HTERT RPE-1 (cell line): ENCODE results near the gene MAD1L1.
"Not testable (repeated sequence)": the region's sequence is repeated elsewhere in the genome, so short reads cannot be mapped to it uniquely, and the experiment has no call there.

Experiments
- in situ Hi-C: fragments of 300-500 bp; cut with MboI; formaldehyde crosslinking; loops from 4 replicates; pipeline ENCODE4 v1.14.3; 2020; ENCODE audit warnings: low sequenced_read_pairs

The MAD1L1 gene

DNA sequence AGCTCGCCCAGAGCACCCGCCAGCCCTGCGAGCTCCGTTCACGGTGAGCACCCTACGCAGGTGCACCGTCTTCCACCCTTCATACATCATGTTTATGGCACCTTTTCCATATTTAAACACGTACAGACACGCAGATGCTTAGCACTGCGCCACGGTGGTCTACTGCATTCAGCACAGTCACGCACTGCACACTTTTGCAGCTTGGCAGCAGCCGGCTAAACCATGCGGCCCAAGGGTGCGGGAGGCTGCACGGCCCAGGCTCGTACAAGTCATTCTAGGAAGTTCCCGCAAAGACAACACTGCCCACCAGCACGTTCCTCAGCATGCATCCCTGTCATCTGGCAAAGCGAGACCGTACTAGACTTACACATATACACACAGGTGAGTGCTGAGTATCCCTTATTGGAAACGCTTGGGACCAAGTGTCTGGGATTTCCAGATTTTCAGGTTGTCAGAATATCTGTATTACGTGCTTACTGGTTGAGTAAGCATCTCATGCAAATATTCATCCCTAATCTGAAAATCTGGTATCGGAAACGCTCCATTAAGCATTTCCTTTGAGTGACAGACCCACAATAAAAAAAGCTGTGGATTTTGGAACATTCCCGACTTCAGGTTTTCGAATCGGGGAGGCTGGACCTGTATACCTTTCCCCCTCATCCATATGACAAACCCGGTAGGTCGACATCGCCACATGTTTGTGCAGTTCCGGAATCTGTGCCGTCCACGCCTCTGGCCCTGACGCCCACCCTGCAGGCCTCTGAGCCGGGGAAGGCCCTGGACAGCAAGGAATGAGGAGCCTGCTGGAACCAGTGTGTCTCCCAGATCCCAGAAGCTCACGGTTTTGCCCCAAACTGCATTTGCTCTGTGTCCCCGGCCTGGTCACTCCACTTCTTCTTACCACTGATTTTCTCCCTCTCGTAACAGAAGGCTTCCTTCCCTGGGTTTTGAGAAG, 340.5 kb downstream of the MAD1L1 start:
- in situ Hi-C loops, result no loop called here

DNA sequence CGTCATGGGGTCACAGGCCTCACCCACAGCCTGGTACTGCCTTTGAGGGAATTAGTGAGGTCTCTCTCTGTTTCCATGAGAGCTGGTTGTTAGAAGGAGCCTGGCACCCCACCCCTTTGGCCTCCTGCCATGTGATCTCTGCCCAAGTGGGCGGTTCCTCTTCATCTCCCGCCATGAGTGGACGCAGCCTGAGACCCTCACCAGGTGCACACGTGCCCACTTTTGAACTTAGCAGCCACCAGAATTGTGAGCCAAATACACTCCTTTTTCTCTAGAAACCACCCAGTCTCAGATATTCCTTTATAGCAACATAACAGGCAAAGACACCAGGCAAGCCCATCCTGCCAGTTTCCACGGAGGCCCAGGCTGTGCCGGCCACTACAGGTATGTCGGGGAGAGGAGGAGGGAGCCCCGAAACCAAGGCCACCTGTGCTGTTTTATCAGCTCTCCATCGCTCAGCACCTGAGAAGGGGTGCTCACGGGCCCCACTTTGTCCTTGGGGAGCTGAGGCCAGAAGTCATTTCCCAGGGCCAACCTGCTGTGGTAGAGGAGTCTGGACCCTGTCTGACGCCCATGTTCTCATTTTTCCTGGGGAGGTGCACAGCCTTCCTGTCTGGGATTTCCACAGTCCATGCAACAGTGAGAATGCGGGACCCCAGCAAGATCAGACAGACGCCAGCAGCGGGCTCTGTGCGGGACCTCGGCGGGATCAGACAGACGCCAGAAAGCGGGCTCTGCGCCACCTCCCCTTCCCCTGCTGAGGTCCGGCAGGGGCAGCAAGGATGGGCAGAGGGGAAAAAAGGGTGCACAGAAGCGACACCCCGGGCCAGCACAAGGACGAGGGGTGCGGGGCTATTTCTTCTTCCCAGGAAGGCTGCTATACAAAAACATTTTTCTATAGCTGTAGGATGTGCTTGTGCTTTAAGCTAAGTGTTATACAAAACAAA, 342.2 kb downstream of the MAD1L1 start:
- in situ Hi-C loops, result no loop called here

DNA sequence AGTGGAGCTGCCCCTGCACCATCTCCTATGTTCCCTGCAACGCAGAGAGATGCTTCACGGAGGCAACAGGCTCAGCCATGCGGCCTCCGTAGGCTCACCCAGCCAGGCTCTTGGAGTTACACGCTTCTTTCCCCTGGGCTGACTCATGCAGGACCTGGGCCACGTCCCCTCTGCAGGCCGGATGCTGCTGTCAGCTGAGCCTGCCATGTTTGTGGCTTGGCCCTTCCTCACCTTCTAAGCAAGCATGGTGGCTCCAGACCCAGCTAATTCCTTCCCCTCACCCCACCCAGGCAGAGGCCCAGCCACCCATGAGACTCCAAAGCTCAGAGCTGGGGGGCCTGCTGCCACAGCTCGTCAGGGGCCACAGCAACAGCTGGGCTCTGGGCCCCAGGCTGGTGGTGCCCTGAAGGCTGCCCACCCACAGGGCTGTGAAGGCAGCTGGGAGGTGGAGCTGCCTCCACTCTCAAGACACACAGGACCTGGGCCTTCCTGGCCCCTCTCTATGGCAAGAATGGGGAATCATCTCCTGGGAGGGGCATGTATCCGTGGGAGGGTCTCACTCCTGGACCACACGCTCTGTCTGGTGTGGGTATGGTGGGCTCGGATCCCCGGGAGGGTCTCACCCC, 343.1 kb downstream of the MAD1L1 start:
- in situ Hi-C loops, result no loop called here

DNA sequence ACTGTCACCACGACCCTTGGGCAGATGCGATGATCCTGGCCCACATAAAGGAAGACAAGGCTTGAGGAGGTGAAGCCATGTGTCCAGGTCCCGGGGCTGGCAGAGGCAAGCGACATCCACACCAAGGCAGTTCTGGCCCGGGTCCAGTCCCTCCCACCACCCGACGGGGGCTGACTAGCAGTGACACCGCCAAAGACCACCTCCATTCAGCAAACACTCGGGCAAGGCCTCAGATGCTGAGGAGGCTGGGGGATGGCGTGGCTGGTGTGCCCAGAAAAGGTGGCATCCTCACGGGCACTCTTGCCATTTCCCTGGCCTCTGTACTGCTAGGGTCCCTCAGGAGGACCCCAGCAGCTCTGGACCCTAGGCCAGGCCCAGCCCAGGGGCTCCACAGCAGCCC, 343.7 kb downstream of the MAD1L1 start:
- in situ Hi-C loops, result no loop called here

DNA sequence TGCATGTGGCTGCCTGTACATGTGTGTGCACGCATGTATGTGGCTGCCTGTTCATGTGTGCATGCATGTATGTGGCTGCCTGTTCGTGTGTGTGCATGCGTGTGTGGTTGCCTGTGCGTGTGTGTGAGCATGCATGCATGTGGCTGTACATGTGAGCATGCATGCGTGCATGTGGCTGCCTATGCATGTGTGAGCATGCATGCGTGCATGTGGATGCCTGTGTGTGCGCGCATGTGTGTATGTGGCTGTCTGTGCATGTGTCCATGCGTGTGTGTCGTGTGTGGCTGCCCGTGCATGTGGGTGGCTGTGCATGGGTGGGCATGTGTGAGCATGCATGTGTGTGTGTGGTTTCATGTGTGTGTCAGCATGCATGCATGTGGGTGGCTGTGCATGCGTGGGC, 344.3 kb downstream of the MAD1L1 start:
- in situ Hi-C loops, result no loop called here

- in situ Hi-C loops, result no loop called here
Observed at GRCh38 chr7:1887251-1887650, 345.5 kb downstream of the MAD1L1 start.

DNA sequence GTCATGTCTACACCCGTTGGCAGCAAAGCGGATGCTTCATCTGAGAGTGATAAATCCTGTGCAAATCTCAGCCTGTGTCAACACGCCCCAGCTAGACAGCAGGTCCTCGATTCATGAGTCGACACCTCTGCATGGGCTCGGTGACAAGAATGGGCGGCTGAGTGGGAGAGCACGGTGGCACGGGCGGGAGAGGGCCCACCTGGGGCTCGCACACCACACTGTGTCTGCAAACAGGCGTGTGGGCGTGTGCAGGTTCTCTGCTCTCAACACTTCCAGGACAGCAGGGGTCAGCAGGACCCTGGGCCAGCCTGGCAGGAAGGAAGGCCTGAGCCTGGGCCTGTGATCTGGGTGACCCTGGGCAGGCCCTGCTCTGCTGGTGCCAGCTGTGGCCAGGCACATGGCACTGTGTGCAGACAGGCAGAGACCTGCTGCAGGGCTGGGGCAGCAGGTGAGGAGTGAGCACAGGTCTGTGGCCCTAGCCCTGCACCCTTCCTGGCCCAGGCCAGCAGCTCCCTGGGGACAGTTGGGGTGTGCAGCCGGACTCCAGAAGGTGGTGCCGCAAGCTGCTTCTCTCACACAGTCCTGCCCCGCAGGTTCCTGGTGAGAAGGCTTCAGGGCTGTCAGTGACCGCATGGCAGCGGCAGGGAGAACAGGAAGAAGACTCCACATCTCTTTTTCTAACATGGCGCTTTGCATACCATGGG, 346.2 kb downstream of the MAD1L1 start:
- in situ Hi-C loops, result no loop called here

DNA sequence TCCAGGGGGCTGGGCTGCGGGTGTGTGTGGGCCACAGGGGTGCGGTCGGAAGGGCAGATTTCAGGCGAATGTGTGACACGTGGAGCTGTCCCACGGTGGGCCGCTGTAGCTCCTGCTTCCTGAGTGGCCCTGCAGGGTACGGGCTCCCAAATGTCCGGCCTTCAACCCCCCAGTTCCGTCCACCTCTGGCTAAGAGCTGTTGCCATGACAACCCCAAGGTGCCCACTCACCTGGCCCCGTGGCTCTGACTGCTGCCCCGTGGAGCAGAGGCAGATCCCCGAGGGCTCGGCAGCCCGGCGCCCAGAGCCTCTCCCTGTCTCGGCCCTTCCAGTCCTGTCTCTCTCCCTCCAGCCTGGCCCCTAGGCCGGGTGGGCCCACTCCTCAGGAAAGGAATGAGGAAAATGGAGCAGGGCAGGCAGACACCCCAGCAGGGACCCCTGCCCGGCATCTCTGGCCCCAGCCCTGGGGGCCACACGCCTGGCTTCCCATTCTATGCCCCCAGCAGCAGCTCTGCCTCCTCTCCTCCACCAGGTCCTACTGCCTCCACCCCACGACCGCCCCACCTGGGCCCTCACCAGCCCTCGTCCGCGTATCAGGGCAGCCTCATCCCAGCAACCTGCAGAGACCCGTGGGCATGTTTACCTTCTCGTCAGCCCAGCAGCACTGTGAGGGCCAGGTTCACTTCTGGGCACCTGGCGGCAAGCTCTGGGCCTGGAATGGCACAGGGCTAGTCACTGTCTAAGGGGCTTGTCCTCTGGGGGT, 347.1 kb downstream of the MAD1L1 start:
- in situ Hi-C loops, result no loop called here

DNA sequence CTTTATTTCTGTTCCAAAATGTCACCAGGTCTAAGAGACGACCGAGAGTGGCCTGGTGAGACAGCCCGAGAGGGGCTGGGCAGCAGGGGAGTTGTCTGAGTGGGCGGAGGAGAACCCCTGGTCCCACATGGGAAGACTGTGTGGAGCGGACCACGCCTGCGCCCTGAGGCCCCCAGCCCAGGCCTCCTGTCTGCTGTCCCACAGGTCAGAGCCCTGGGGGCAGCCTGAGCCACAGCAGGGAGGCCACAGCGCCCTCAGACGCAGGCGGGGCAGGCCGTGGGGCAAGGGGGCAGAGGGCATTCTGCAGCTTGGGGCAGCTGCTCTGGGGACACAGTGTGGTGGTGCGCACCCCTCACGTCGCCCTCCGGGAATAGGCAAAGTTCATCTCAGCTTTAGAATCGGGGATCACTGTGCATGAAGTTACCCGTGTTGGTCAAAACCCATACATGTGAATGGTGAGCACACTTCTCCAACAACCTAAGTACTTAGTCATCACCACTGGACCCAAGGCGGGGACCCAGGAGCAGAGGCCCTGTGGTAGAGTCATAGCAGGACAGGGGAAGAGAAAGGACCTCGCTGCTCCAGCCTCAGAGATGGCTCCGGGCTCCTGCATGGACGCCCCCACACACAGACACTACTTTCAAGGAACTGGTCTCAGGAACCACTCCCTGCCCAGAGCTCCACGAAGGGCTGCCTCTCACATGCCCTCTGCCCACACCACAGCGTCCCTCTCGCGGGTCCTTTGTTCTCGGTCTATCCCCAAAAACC, 348.0 kb downstream of the MAD1L1 start:
- in situ Hi-C loops, result no loop called here

DNA sequence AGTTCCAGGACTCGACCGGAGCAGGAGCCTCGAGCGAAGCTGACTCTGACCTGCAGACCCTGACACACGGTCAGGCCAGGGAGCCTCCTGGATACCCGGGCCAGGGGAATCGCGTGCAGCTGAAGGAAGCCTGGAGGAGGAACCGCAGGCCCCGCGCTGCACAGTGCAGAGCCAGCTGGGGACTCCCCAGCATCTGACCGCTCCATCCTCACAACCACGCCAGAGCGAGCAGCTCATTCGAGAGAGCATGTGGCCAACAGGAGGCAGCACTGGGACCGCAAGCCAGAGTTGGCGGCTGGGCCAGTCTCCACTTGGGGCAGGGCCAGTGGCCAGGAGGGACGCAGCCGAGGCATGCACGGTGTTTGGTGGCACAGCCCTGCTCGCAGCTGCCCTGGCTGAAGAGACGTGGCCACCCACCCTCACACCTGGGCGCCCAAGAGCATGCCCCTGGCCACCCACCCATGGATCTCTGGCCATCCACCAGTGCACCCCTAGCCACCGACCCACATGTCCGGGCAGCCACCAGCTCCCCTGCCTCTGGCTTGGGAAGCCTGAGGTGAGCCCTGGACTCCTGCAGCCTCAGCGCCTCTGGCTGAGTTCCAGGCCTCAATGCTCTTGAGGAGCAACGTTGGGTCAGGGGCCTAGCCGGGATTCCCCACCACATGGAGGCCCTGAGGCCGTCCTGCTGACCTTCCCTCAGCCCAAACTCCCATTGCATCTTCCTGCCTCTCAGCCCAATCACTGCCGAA, 348.7 kb downstream of the MAD1L1 start:
- in situ Hi-C loops, result no loop called here

- in situ Hi-C loops, result no loop called here
Observed at GRCh38 chr7:1883031-1883761, 349.5 kb downstream of the MAD1L1 start.

DNA sequence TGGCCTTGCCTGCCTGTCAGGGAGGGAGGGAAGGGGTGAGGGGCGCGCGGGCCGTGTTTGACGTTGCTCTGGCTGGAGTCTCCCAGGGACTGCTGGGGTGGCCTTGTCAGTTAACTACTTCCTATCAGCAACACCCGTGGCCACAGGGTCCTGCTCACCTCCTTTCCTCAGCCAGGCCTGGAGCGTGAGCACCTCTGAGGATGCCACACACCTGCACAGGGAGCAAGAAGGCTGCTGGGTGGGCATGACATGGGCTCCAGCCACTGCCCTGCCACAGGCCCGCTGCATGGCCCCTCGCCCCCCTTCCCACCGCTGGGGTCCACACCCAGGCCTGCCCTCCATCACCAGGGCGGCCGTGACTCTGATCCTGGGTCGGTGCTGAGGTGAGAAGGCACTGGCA, 350.3 kb downstream of the MAD1L1 start:
- in situ Hi-C loops, result no loop called here

DNA sequence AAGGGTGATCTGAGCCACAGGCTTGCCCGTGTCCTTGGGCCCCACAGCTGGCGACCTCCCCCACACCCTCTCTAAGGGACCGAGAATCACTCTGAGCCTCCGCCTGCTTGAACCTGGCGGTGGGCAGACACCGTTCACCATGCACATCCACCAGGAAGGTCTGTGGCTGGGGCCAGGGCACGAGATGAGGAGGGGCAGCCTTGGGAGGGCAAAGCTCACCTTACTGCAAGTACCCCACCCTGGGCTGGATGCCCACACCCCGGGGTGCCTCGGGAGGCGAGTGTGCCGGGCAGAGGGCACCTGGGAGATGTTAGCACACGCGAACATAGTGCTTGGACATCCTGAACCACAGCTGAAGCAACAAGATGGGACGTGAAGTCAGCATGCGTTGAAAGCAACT, 350.8 kb downstream of the MAD1L1 start:
- in situ Hi-C loops, result no loop called here

DNA sequence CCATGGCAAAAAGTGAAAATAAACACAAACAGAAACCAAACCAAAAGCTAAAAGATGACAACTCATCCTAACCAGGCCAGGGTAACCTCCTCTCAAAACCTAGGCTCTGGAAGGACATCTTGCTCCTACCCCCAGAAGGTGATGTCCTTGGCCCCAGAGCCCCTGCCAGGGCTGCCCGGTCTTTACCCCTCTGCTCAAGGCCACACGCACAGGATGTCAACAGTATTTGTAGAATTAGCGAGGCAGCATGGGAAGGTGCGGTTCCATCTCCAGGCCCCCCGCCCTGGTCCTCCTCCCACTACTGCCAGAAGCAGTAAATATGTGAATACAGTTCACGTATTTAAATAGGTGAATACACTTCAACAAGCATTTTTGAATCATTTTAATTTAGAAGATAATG, 356.1 kb downstream of the MAD1L1 start:
- in situ Hi-C loops, result not testable (repeated sequence)

GRCh38 chr7:1875392-1876199, 357.1 kb downstream of the MAD1L1 start:
- in situ Hi-C loops, result not testable (repeated sequence)

DNA sequence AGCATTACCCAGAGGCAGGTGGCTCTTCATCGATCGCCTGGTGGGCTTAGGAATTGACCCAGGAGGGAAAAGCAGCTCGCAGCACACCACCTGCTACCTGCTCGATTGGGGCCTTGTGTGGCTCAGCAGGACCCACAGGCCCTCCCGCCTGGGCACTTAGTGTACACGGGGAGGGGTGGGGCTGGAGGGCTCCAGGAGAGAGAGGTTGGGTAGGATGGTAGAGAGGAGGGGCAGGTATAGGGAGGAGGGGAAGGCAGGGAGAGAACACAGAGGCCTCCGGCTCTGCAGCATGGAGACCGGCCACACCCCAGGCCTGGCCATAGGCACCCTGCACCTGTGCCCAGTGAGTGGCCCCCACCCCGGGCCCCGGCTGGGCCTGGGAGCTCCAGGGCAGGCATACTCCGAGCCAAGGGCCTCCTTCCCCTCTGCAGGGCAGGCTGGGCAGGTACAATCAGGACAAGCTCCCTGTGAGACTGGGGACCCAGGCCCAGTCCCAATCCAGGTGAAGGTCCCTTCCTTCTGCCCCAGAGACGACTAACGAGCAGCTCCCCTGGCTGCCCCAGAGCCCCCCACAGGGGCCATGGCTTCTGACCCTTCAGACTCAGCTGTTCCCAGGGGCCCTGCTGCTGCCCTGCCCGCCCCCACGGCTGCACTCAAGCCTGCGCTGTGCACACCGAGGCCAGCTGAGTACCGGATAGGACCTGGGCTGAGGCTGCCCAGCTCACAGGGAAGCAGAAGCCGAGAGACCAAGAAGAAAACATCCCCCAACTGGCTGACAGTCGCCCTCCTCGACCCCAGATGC, 358.0 kb downstream of the MAD1L1 start:
- in situ Hi-C loops, result not testable (repeated sequence)
